ENCODE data around the gene UQCRHL.

The UQCRHL gene

GRCh38 chr1:15758953-15759661, 48.3 kb downstream of the UQCRHL start:
- no peak for DNase-seq (ENCODE audit: low read depth in 2 of 2, low spot score in 1 of 2)

- DNase-seq (ENCODE audit: low read depth in 2 of 2, low spot score in 1 of 2): no peak
Measured at GRCh38 chr1:15758343-15758931, 49.0 kb downstream of the UQCRHL start, which contains the start of gene FBLIM1. FBLIM1 (plus strand) TSS chr1:15758795; CDS start chr1:15764984, 6,189 bp downstream.

DNA sequence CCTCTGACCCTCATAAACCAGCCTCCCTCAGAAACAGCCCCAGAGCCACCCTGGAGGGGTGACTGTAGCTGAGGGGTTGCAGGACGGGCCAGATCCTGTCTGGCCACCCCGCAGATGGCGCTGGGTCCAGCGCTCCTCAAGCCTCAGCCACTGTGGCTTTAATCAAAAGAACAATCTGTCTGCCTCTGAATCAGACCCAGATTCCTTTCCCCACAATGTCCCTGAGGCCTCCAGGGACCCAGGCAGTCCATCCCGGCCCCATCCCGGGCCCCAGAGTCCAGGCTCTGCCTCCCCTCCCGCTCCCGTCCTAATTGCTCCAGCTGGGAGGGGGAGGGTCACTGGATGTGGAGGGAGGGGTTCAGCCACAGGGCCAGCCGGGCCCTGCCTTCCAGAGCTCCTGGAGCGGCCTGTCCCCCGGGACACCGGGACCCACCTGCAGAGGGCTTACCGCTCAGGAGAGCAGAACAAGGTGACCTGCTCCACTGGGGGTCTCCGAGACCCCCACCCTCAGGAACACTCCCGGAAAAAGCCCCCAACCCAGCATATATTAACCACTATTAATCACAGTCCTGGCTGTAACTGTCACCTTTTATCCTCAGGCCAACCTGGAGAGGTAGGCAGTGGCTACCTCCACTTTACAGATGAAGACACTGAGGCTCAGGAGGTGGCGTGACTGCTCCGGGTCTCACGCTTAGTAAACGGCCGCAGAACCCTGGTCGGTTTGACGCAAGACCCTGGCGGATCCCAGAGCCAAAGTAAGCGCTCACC, 49.7 kb downstream of the UQCRHL start:
- DNase-seq (ENCODE audit: low read depth in 2 of 2, low spot score in 1 of 2): no peak

Measured in stimulated activated CD8-positive, alpha-beta memory T cell treated with anti-CD3 and anti-CD28 coated beads, Interleukin-4, amount 100 ng/mL, for 4 hours (primary cell).